GM12878 (cell line): ENCODE measurements around the gene SIRT3. TPM values are rescaled to one million over a fixed set of nuclear protein-coding genes. Genes with fewer than 3 reads are reported as not detected.

Source experiments
- ATAC-seq: fragments of 200-7000 bp; cut with Tn5 transposase; 3 replicates; pipeline ENCODE4 v1.9.1; 2020; ENCODE audit warnings: mild to moderate bottlenecking, moderate library complexity
- BruUV-seq: library from RNA; stranded (reverse); fragments of 400-500 nt; replicated peaks from 2 replicates; lab custom pipeline; 2021; lab: Mats Ljungman, UMichigan
- CTCF ChIA-PET: fragments of 300-600 bp; sonication (Branson Sonifier 250); formaldehyde crosslinking; extraction: SDS; loops from one replicate; lab custom pipeline; 2021; ENCODE audit warnings: inconsistent platforms; lab: Yijun Ruan, JAX
- POLR2A ChIA-PET: fragments of 350-600 bp; formaldehyde crosslinking; extraction: SDS; loops from one replicate; lab custom pipeline; 2021; ENCODE audit warnings: inconsistent platforms; lab: Charles Lee
- RAD21 ChIA-PET: fragments of 300-600 bp; sonication (Branson Sonifier 250); formaldehyde crosslinking; loops from one replicate; lab custom pipeline; 2023; ENCODE audit warnings: antibody characterized with exemption; ENCODE audit not compliant: unreplicated experiment; lab: Charles Lee
- SMC1A ChIA-PET: fragments of 300-600 bp; sonication (Branson Sonifier 250); formaldehyde crosslinking; loops from one replicate; lab custom pipeline; 2023; ENCODE audit not compliant: unreplicated experiment, uncharacterized antibody; lab: Charles Lee
- DNase-seq: peaks from one replicate; pipeline ENCODE4 v3.0.0-alpha.2; 2011; ENCODE audit warnings: low read depth, low spot score
- FAIRE-seq: peaks from 3 replicates; lab custom pipeline; 2011; peaks lifted over from hg19 to GRCh38; lab: Jason Lieb, UNC
- H2AFZ ChIP-seq: 2 replicates; pipeline ENCODE4 v1.6.0; 2011; ENCODE audit warnings: low read depth, low read length, control low read depth; ENCODE audit not compliant: control insufficient read depth
- H3K27ac ChIP-seq: 2 replicates; pipeline ENCODE4 v1.5.1; 2011; ENCODE audit warnings: control low read depth; ENCODE audit not compliant: control insufficient read depth, insufficient read depth
- H3K27me3 ChIP-seq, 2 experiments: replicated peaks in 1 of 2; 2 replicates each; pipeline versions ENCODE4 v1.6.0 to v1.6.1; 2011; ENCODE audit warnings: low read length in 1 of 2; ENCODE audit not compliant: control insufficient read depth in 2 of 2, insufficient read depth in 2 of 2
- H3K36me3 ChIP-seq, 2 experiments: 2 replicates each; pipeline ENCODE4 v1.5.1; 2011; ENCODE audit warnings: low read length in 1 of 2; ENCODE audit not compliant: control insufficient read depth in 2 of 2, insufficient read depth in 2 of 2
- H3K4me1 ChIP-seq: 2 replicates; pipeline ENCODE4 v1.6.1; 2011; ENCODE audit warnings: mild to moderate bottlenecking, low read length, moderate library complexity, mixed read lengths; ENCODE audit not compliant: control insufficient read depth, insufficient read depth
- H3K4me2 ChIP-seq: 2 replicates; pipeline ENCODE4 v1.6.0; 2011; ENCODE audit warnings: control low read depth; ENCODE audit not compliant: control insufficient read depth, insufficient read depth
- H3K4me3 ChIP-seq: fragments of 200-600 bp; sonication (generic); 2 replicates; pipeline ENCODE4 v1.5.1; 2016
- H3K79me2 ChIP-seq: 2 replicates; pipeline ENCODE4 v1.6.0; 2011; ENCODE audit warnings: low read length; ENCODE audit not compliant: control insufficient read depth, insufficient read depth
- H3K9ac ChIP-seq: 2 replicates; pipeline ENCODE4 v1.8.0; 2011; ENCODE audit warnings: low read length, control low read depth, mixed read lengths; ENCODE audit not compliant: control insufficient read depth, insufficient read depth
- H3K9me3 ChIP-seq: replicated peaks from 3 replicates; pipeline ENCODE4 v1.5.1; 2011; ENCODE audit warnings: mild to moderate bottlenecking, low read length; ENCODE audit not compliant: control insufficient read depth, insufficient read depth
- H4K20me1 ChIP-seq: 2 replicates; pipeline ENCODE4 v1.6.0; 2011; ENCODE audit not compliant: control insufficient read depth, insufficient read depth
- HDAC2 ChIP-seq: fragments of 200-600 bp; sonication (generic); IDR thresholded peaks from 2 replicates; pipeline ENCODE4 v1.6.1; 2017
- HDAC6 ChIP-seq: fragments of 200-600 bp; sonication (generic); IDR thresholded peaks from one replicate; pipeline ENCODE4 v1.8.0; 2017; ENCODE audit warnings: antibody characterized with exemption; ENCODE audit not compliant: unreplicated experiment
- IRF5 ChIP-seq: fragments of 450-650 bp; IDR thresholded peaks from 2 replicates; pipeline ENCODE4 v1.6.1; 2017; ENCODE audit warnings: borderline replicate concordance
- PAX5 ChIP-seq: IDR thresholded peaks from 2 replicates; pipeline ENCODE4 v1.6.1; 2011; ENCODE audit warnings: low read depth, low read length, borderline replicate concordance
- PML ChIP-seq: IDR thresholded peaks from 2 replicates; pipeline ENCODE4 v1.6.1; 2012; ENCODE audit warnings: low read length, inconsistent platforms
- RAD21 ChIP-seq: IDR thresholded peaks from 2 replicates; pipeline ENCODE4 v1.6.1; 2011; ENCODE audit warnings: mild to moderate bottlenecking, low read depth, low read length, moderate library complexity; ENCODE audit not compliant: insufficient read depth
- ZBTB33 ChIP-seq: fragments of 450-650 bp; IDR thresholded peaks from 2 replicates; pipeline ENCODE4 v1.6.1; 2017; ENCODE audit warnings: mild to moderate bottlenecking
- ZNF217 ChIP-seq: fragments of 450-650 bp; IDR thresholded peaks from 2 replicates; pipeline ENCODE4 v1.6.1; 2017; ENCODE audit warnings: antibody characterized with exemption, mild to moderate bottlenecking
- ZNF274 ChIP-seq: IDR thresholded peaks from one replicate; pipeline ENCODE4 v1.8.0; 2011; ENCODE audit not compliant: insufficient read length, insufficient read depth
- ZNF687 ChIP-seq: fragments of 450-650 bp; IDR thresholded peaks from 2 replicates; pipeline ENCODE4 v1.6.1; 2017; ENCODE audit warnings: mild to moderate bottlenecking, moderate library complexity
- WGBS: methylation state at CpG from one replicate; pipeline ENCODE4 v1.1.6; 2016; ENCODE audit warnings: low lambda C conversion rate; ENCODE audit not compliant: insufficient replicate concordance, insufficient coverage; ENCODE audit errors: missing lambda C conversion rate; 5-methylcytosine and 5-hydroxymethylcytosine counted together
- in situ Hi-C: fragments of 300-500 bp; cut with MboI; formaldehyde crosslinking; loops from 9 replicates; pipeline ENCODE4 v1.14.3; 2018; ENCODE audit warnings: mixed read lengths
- intact Hi-C: fragments of 100-400 bp; cut with micrococcal nuclease; formaldehyde crosslinking; loops from one replicate; pipeline ENCODE4 v1.14.2; 2022; ENCODE audit not compliant: unreplicated experiment
- polyA plus RNA-seq, 11 experiments: library from polyadenylated mRNA; depleted of rRNA in 4 of 11; unstranded in 6 of 11; stranded (reverse) in 5 of 11; fragments of >200 nt; fragmentation: Nextera tagmentation in 4 of 11; fragmentation: Illumina TruSeq in 1 of 11; extraction: Ambion mirVana in 4 of 11; extraction: Trizol in 1 of 11; gene quantifications; 1 replicate in 1 of 11; 2 replicates in 10 of 11; pipeline versions ENCODE4 v1.2.1 to v1.2.3, GENCODE V29; 2011 to 2016; ENCODE audit warnings: inconsistent platforms in 2 of 11, missing spikeins in 2 of 11, low read depth in 1 of 11
- total RNA-seq, 4 experiments: library from RNA; depleted of rRNA in 3 of 4; stranded (reverse); fragments of >200 nt in 3 of 4; fragmentation: Illumina TruSeq in 1 of 4; extraction: Trizol in 1 of 4; gene quantifications; 2 replicates each; pipeline versions ENCODE4 v1.2.1 to v1.2.3, GENCODE V29; 2013 to 2021
- TF ChIP-seq, protein P1 (sequence below): fragments of 450-650 bp; IDR thresholded peaks from 2 replicates; pipeline ENCODE4 v1.6.1; 2014; ENCODE audit warnings: mild to moderate bottlenecking

SIRT3 gene
- total and polyA plus RNA-seq, 10 of the 15 experiments (the other 5 are each of a cell fraction or from before 2014, with no cell fraction given): 0.90 to 23.2 (median 12.6) TPM

DNA sequence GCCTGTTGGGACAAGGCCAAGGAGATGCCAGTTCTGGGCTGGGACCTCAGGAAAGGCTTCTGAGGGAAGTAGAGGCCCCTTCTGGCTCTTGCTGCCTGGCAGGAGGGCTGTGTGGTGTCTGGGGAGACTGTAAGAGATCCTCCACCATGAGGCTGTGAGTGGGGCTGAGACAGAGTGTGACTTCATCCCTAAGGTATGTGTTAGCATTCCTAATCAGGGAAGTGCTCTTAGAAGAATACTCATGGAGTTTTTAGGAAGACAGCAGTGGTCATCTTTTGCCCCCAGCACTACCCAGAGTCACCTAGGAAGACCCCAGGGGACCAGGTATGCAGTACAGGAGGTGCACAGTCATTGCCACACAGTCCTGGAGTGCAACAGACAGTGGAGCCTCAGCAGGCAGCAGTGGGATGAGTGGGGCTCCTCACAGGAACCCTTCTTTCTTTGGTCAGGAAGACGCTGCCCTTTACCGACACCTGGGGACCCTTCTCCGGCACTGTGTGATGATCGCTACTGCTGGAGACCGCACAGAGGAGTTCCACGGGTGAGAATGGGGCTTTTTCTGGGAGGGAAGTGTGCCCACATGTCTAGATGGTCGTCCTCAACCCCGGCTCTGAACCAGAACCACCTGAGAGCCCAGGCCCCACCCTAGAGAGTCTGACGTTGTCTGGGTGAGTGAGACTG lies 25.9 kb downstream of the SIRT3 start (continued):
- no peak for TF ChIP-seq RAD21
- no peak for TF ChIP-seq HDAC2

GRCh38 chr11:209275-210121 lies 26.6 kb downstream of the SIRT3 start:
- Histone ChIP-seq H3K4me2 (peak overlapping the region; percentile 90), H3K36me3 (peaks cover 27 to 45% of the 10 kb centered on the region in 2 experiments), H3K4me1 (peaks cover 27% of the 10 kb centered on the region), H2AFZ (no peak overlapping the region), H3K79me2 (peaks cover 57% of the 10 kb centered on the region), H3K27ac (peak overlapping the region; percentile 97; the same call in 1 of the 2 replicates), H4K20me1 (peaks cover 6% of the 10 kb centered on the region), H3K27me3 (no peaks in the 10 kb centered on the region), H3K9ac (peak overlapping the region; percentile 98), H3K9me3 (no peaks in the 10 kb centered on the region), H3K4me3 (peak overlapping the region; percentile 76)
- ATAC-seq (no peak), DNase-seq (no peak), FAIRE-seq (no peak)
- ChIA-PET RAD21 (interaction anchor here (2.5 kb wide), 1 partner anchor 58 kb away, joined by 9 read pairs; no protein-coding TSS in a partner anchor), CTCF (interaction anchor here (0.8 to 2.5 kb wide), 2 partner anchors 19 to 41 kb away, joined by 3 to 8 read pairs; no protein-coding TSS in a partner anchor), POLR2A (interaction anchor here (1.0 to 1.2 kb wide), 2 partner anchors 20 to 232 kb away, joined by 3 to 4 read pairs; partner anchors contain the start of gene ANO9), SMC1A (no interaction called here)
- intact Hi-C loops: loop anchor here (5.0 to 10.0 kb wide), 3 partner anchors 98 to 235 kb away; partner anchors contain the start of genes ANO9 and IFITM2
- WGBS: 37% methylated on average over 28 of the region's 29 CpGs
- BruUV-seq: no TSS peak
- in situ Hi-C loops: loop anchor here (5.0 to 10.0 kb wide), 2 partner anchors 155 to 298 kb away; partner anchors contain the start of genes B4GALNT4 and RNH1
- TF ChIP-seq ZNF274: no peak
- no peak for TF ChIP-seq HDAC2
- TF ChIP-seq ZNF217: no peak
- TF ChIP-seq, protein P1, sequence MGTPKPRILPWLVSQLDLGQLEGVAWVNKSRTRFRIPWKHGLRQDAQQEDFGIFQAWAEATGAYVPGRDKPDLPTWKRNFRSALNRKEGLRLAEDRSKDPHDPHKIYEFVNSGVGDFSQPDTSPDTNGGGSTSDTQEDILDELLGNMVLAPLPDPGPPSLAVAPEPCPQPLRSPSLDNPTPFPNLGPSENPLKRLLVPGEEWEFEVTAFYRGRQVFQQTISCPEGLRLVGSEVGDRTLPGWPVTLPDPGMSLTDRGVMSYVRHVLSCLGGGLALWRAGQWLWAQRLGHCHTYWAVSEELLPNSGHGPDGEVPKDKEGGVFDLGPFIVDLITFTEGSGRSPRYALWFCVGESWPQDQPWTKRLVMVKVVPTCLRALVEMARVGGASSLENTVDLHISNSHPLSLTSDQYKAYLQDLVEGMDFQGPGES: no peak
- no peak for TF ChIP-seq HDAC6
- TF ChIP-seq ZNF687: no peak
- TF ChIP-seq ZBTB33: peak; percentile 56; the same call in 1 of the 2 replicates
- no peak for TF ChIP-seq IRF5
- TF ChIP-seq PAX5: no peak
- TF ChIP-seq PML: no peak
